SU-DHL-6 (cell line): Measurements from ENCODE around the gene METAP1.

Experiments used
- CTCF ChIP-seq: fragments of 200-600 bp; sonication (generic); IDR thresholded peaks from one replicate; pipeline ENCODE4 v1.5.1; 2017; ENCODE audit warnings: antibody characterized with exemption, mild to moderate bottlenecking, low read length, moderate library complexity; ENCODE audit not compliant: insufficient read depth, poor library complexity, severe bottlenecking
- EZH2phosphoT487 ChIP-seq: fragments of 200-600 bp; sonication (generic), shearing (Covaris generic); conservative IDR thresholded peaks from 2 replicates; pipeline ENCODE4 v1.6.1; 2018; ENCODE audit warnings: mild to moderate bottlenecking, antibody characterized with exemption, low read length, moderate library complexity, mixed read lengths

GRCh38 chr4:98946359-98946758 is 49.2 kb upstream of the METAP1 start:
- TF ChIP-seq CTCF = no peak
- TF ChIP-seq EZH2phosphoT487 = no peak
